T-cell (primary cell): Measurements from ENCODE around the gene GGN. TPM values are rescaled to one million over a fixed set of nuclear protein-coding genes. Genes with fewer than 3 reads are reported as not detected.

ENCODE experiments used
- ATAC-seq, 4 experiments: fragments of 200-7000 bp in 3 of 4; fragments of 150-1000 bp in 1 of 4; cut with Tn5 transposase; replicated peaks in 1 of 4; 1 replicate in 3 of 4; 2 replicates in 1 of 4; pipeline ENCODE4 v1.10.0; 2021; ENCODE audit warnings: moderate library complexity in 3 of 4, mild to moderate bottlenecking in 2 of 4, moderate number of reproducible peaks in 1 of 4
- CTCF ChIA-PET, 2 donors: fragments of 300-600 bp; sonication (Branson Sonifier 250); formaldehyde crosslinking; loops; one replicate each; lab custom pipeline; 2022; ENCODE audit warnings: antibody characterized with exemption in 2 of 2; lab: Charles Lee
- POLR2A ChIA-PET, 2 donors: fragments of 300-600 bp; sonication (Branson Sonifier 250); formaldehyde crosslinking; loops; one replicate each; lab custom pipeline; 2022; ENCODE audit warnings: antibody characterized with exemption in 2 of 2; lab: Charles Lee
- DNase-seq, 35 experiments: peaks; one replicate each; pipeline versions ENCODE4 v3.0.0 to v3.0.0-alpha.2; 2013 to 2023
- H3K27ac ChIP-seq: one replicate; pipeline ENCODE4 v1.5.1; 2013; ENCODE audit warnings: low read length
- H3K27me3 ChIP-seq, 2 experiments: replicated peaks in 1 of 2; 1 replicate in 1 of 2; 2 replicates in 1 of 2; pipeline versions ENCODE4 v1.6.1 to v1.7.0; 2013; ENCODE audit warnings: low read length in 1 of 2, mixed read lengths in 1 of 2; ENCODE audit not compliant: control insufficient read depth in 2 of 2, insufficient read depth in 2 of 2; ENCODE audit errors: extremely low read depth in 1 of 2
- H3K36me3 ChIP-seq, 2 donors: 1 replicate in 1 of 2; 2 replicates in 1 of 2; pipeline versions ENCODE4 v1.6.1 to v1.7.0; 2013; ENCODE audit warnings: low read length in 1 of 2; ENCODE audit not compliant: control insufficient read depth in 2 of 2, insufficient read depth in 1 of 2; ENCODE audit errors: extremely low read depth in 1 of 2
- H3K4me1 ChIP-seq, 2 experiments: 1 replicate in 1 of 2; 2 replicates in 1 of 2; pipeline versions ENCODE4 v1.6.1 to v1.7.0; 2013; ENCODE audit warnings: low read length in 2 of 2, mixed read lengths in 1 of 2; ENCODE audit not compliant: insufficient read depth in 2 of 2, control insufficient read depth in 1 of 2; ENCODE audit errors: extremely low read depth in 1 of 2
- H3K4me3 ChIP-seq, 2 donors: 1 replicate in 1 of 2; 2 replicates in 1 of 2; pipeline versions ENCODE4 v1.5.1 to v1.7.0; 2013; ENCODE audit warnings: mild to moderate bottlenecking in 2 of 2, low read length in 1 of 2, moderate library complexity in 1 of 2; ENCODE audit not compliant: control insufficient read depth in 1 of 2; ENCODE audit errors: extremely low read depth in 1 of 2
- H3K9me3 ChIP-seq: 2 replicates; pipeline ENCODE4 v1.7.0; 2013
- H3K27ac Mint-ChIP-seq, 2 donors: one replicate each; pipeline ENCODE4 v1.8.0; 2020 to 2021; ENCODE audit warnings: mild to moderate bottlenecking in 2 of 2, mixed read lengths in 2 of 2
- H3K27me3 Mint-ChIP-seq, 2 donors: one replicate each; pipeline ENCODE4 v1.8.0; 2021 to 2022; ENCODE audit warnings: mixed read lengths in 2 of 2
- H3K36me3 Mint-ChIP-seq: one replicate; pipeline ENCODE4 v1.8.0; 2021; ENCODE audit warnings: mixed read lengths
- H3K4me1 Mint-ChIP-seq, 3 donors: one replicate each; pipeline ENCODE4 v1.8.0; 2020 to 2022; ENCODE audit warnings: mixed read lengths in 3 of 3, mild to moderate bottlenecking in 1 of 3
- H3K4me3 Mint-ChIP-seq, 3 donors: one replicate each; pipeline ENCODE4 v1.8.0; 2020 to 2022; ENCODE audit warnings: mild to moderate bottlenecking in 3 of 3, mixed read lengths in 3 of 3, moderate library complexity in 3 of 3
- H3K9me3 Mint-ChIP-seq, 3 donors: one replicate each; pipeline ENCODE4 v1.8.0; 2020 to 2022; ENCODE audit warnings: mixed read lengths in 3 of 3
- WGBS: methylation state at CpG from one replicate; pipeline ENCODE4 v1.1.5; 2013; ENCODE audit warnings: missing lambda C conversion rate; ENCODE audit not compliant: insufficient coverage; 5-methylcytosine and 5-hydroxymethylcytosine counted together
- total RNA-seq, 35 experiments: library from RNA in 6 of 35; stranded (reverse) in 6 of 35; fragments of 120-200 nt in 1 of 35; gene quantifications; one replicate each; pipeline versions ENCODE4 v1.2.1 to v1.2.4 and lab custom pipeline; 2013 to 2026

GGN gene
- total RNA-seq, 5 donors from 2014 or later (not counting 1 experiment from before 2014, with no cell fraction given): 0.18 to 0.60 (median 0.31) TPM; not detected in 1

DNA sequence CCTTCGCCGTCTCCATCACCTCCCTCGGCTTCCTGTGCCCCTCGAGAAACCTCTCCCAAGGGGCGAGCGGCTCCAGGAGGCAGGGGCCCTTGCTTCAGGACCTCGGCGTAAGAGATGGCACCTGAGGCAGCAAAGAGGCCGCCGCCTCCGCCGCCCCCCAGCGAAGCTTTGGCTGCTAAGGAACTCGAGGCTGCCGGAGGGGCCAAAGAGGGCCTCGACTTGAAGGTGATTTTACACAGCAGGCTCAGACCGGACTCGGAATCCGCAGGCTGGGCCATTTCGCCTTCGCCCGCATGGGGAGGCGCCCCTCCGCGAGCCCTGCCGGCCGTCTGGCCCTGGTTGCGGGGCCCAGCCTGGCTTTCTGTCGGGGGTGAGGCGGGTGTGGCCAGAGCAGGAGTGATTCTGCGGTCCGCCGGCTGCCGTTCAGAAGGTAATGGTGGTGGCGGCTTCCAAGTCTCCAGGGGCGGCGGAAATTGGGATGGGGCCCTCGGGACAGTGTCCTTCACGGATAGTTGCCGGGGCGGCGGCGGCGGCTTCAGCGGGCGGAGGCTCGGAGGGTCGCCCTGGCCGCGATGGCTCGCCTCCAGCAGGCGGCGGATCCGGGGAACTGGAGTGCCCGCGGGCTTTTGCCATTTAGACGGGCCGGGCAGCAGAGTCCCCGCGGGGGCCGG lies 1.4 kb downstream of the GGN start:
- Mint-ChIP-seq H3K4me1 (peaks cover 13 to 31% (median 30%) of the 10 kb centered on the region in 3 donors), H3K27ac (no peak overlapping the region), H3K4me3 (peak overlapping the region in 1 of 3 donors; percentile 39), H3K36me3 (peaks cover 34% of the 10 kb centered on the region), H3K9me3 (no peaks in the 10 kb centered on the region), H3K27me3 (peaks cover 9 to 13% of the 10 kb centered on the region in 2 donors)
- peak overlapping the region in 1 of 2 donors; percentile 33 for H3K4me3 ChIP-seq
- DNase-seq: no peak
- H3K9me3 ChIP-seq: no peaks in the 10 kb centered on the region
- no peak for ATAC-seq
- peaks cover 0 to 58% of the 10 kb centered on the region in 2 experiments for H3K27me3 ChIP-seq
- H3K36me3 ChIP-seq: peaks cover 9 to 28% of the 10 kb centered on the region in 2 donors
- CTCF ChIA-PET: no interaction called here
- no peak overlapping the region for H3K27ac ChIP-seq
- 53% methylated on average over 59 of the region's 61 CpGs for WGBS
- peaks cover 2 to 43% of the 10 kb centered on the region in 2 experiments for H3K4me1 ChIP-seq
- POLR2A ChIA-PET: no interaction called here

DNA sequence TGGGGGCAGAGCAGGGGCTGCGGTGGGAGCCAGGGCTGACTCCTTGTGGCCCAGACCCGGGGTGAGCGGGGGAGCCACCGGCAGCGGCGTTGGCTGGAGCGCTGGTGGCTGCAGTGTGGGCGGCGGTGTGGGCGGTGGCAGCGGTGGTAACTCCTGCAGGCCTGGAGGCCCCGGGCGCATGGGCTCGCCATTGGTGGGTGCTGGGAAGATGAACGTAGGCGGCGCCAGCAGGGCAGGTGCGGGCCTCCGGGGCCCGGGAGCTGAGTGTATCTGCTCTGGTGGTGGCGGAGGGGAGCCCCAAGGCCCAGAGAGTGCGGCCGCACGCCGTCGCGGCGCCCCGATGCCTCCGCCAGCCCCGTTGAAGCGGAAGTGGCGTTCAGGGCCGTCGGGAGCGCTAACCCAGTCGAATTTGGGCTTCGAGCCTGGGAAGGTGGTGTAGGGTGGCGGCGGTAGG lies 2.0 kb downstream of the GGN start:
- WGBS: 62% methylated on average over 19 of the region's 40 CpGs
- peaks cover 9 to 34% of the 10 kb centered on the region in 2 donors for H3K36me3 ChIP-seq
- H3K27ac ChIP-seq: no peak overlapping the region
- peak overlapping the region in 1 of 3 donors; percentile 39 for H3K4me3 Mint-ChIP-seq
- peaks cover 9 to 13% of the 10 kb centered on the region in 2 donors for H3K27me3 Mint-ChIP-seq
- H3K4me3 ChIP-seq: peak overlapping the region in 1 of 2 donors; percentile 29
- no peaks in the 10 kb centered on the region for H3K9me3 ChIP-seq
- H3K4me1 ChIP-seq: peaks cover 2 to 43% of the 10 kb centered on the region in 2 experiments
- no peak overlapping the region for H3K27ac Mint-ChIP-seq
- H3K27me3 ChIP-seq: peaks cover 0 to 58% of the 10 kb centered on the region in 2 experiments
- CTCF ChIA-PET: interaction anchor here in 1 of 2 donors (0.5 kb wide), 1 partner anchor 475 kb away, joined by 3 read pairs; no protein-coding TSS in a partner anchor
- H3K36me3 Mint-ChIP-seq: peaks cover 40% of the 10 kb centered on the region
- peak in 1 of 35 experiments; percentile 27 for DNase-seq
- H3K4me1 Mint-ChIP-seq: peaks cover 13 to 30% (median 29%) of the 10 kb centered on the region in 3 donors
- no peaks in the 10 kb centered on the region for H3K9me3 Mint-ChIP-seq
- ATAC-seq: no peak
- POLR2A ChIA-PET: no interaction called here

DNA sequence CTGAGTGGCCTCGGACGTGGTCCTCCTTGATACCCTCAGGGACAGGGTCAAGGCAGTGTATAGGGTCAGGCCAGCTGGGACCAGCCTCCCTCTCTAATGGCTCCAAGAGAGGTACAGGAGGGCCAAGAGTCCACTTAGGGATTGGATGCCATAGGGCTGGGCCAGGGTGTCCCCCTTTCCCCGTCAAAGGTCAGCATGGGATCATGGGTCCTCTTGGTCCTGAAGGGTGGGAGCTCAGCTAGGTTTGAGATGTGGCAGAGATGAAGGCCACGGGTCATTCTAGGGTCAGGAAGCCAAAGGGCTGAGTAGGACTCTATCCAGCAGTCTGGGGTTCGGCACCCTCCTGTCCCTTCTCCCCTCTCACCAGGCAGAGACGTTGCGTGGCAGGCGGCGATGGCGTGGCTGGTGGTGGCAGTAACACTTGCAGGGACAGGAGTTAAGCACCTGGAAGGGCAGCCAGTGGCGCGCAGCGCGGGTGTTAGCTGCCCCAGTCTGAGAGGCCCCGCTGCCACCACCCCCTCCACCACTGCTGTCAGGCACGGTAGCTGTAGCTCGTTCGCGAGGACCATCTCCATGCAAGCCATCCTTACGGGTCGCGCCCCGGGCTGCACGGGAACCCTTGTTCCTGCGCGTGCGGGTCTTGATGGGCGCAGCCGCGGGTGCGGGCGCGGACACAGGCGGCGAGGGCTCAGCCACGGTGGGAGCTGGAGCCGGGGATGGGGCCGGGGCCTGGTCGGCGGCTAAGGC lies 2.6 kb downstream of the GGN start:
- no peak overlapping the region for H3K27ac Mint-ChIP-seq
- Histone ChIP-seq H3K4me1 (peaks cover 2 to 43% of the 10 kb centered on the region in 2 experiments), H3K36me3 (peaks cover 9 to 40% of the 10 kb centered on the region in 2 donors), H3K4me3 (no peak overlapping the region), H3K27ac (no peak overlapping the region), H3K27me3 (peaks cover 0 to 58% of the 10 kb centered on the region in 2 experiments), H3K9me3 (no peaks in the 10 kb centered on the region)
- ChIA-PET CTCF (interaction anchor here in 1 of 2 donors (0.5 kb wide), 1 partner anchor 476 kb away, joined by 3 read pairs; no protein-coding TSS in a partner anchor), POLR2A (no interaction called here)
- peaks cover 42% of the 10 kb centered on the region for H3K36me3 Mint-ChIP-seq
- H3K4me1 Mint-ChIP-seq: peaks cover 13 to 30% (median 28%) of the 10 kb centered on the region in 3 donors
- ATAC-seq: no peak
- WGBS: 92% methylated on average over 30 of the region's 40 CpGs
- no peaks in the 10 kb centered on the region for H3K9me3 Mint-ChIP-seq
- DNase-seq: no peak
- peaks cover 9 to 14% of the 10 kb centered on the region in 2 donors for H3K27me3 Mint-ChIP-seq
- no peak overlapping the region for H3K4me3 Mint-ChIP-seq

DNA sequence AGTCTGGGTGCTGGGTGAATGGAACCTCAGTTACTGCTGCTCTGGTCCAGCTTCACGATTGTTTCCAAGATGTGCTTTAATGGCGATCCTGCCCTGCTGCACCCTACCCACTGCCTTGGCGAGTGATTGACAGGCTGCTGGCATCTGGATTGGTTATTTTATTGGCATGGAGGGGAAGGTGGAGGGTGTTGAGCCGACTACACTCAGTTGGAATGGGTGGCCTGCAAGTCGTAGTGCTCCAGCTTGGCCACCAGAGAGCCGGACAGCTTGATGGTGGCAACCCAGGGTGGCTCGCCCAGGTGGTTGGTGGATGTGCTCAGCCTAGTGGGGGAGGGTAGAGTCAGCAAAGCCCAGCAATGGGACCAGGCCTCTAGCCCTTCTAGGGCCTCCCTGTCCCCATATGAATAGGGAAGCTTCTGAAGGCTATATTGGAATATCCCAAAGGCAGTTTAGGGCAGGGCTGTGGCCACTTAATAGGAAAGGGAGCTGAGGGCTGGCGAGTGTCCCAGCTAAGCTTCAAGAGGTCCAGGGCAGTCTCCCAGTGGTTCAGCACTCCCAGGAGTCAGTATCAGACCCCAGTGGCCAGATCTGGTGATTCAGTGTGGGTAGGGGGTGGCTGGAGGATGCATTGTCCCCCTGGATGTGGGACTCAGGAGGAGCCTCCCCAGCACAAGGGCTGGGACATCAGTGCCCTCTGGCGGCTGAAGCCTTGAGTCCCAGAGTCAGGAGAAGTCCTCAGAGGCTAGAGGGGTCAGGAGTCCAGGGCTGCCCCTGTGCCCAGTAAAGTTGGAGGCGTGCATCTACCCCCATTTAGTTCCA lies 3.4 kb downstream of the GGN start:
- Mint-ChIP-seq H3K27me3 (peaks cover 7 to 13% of the 10 kb centered on the region in 2 donors), H3K4me1 (peaks cover 13 to 26% (median 25%) of the 10 kb centered on the region in 3 donors), H3K27ac (no peak overlapping the region), H3K4me3 (no peak overlapping the region), H3K9me3 (no peaks in the 10 kb centered on the region), H3K36me3 (peaks cover 49% of the 10 kb centered on the region)
- H3K9me3 ChIP-seq: no peaks in the 10 kb centered on the region
- H3K27ac ChIP-seq: no peak overlapping the region
- no peak overlapping the region for H3K4me3 ChIP-seq
- ATAC-seq (no peak), DNase-seq (no peak)
- peaks cover 0 to 58% of the 10 kb centered on the region in 2 experiments for H3K27me3 ChIP-seq
- ChIA-PET CTCF (no interaction called here), POLR2A (no interaction called here)
- H3K4me1 ChIP-seq: peaks cover 2 to 40% of the 10 kb centered on the region in 2 experiments
- 90% methylated on average over 7 of the region's 10 CpGs for WGBS
- H3K36me3 ChIP-seq: peaks cover 10 to 48% of the 10 kb centered on the region in 2 donors

DNA sequence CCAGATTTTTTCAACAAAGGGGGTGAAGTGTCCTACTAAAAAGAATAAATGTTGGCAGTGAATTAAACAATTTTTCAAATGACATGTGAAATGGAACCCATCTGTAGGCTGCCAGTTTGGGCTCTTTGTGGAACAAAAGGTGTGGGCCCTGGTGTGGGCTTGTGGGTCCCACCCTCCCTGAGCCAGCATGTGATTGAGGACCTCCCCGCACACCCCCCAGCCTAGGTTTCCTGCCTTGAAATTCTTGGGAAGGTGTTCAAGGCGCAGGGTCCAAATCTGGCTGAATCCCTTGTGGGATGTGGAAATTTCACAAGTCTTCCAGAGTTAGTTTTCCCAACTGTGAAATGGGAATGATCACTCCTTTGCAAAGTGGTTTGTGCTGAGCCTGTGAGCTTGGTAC lies 4.1 kb downstream of the GGN start:
- WGBS: 100% methylated on average over 1 of the region's 2 CpGs

More for the DNA sequence above, 4.1 kb downstream of the GGN start:
- POLR2A ChIA-PET: no interaction called here
- no peak overlapping the region for H3K27ac Mint-ChIP-seq
- peaks cover 7 to 13% of the 10 kb centered on the region in 2 donors for H3K27me3 Mint-ChIP-seq
- ATAC-seq (no peak), DNase-seq (no peak)
- no peaks in the 10 kb centered on the region for H3K9me3 ChIP-seq
- H3K4me3 ChIP-seq: no peak overlapping the region
- H3K9me3 Mint-ChIP-seq: no peaks in the 10 kb centered on the region
- peaks cover 2 to 38% of the 10 kb centered on the region in 2 experiments for H3K4me1 ChIP-seq
- peaks cover 56% of the 10 kb centered on the region for H3K36me3 Mint-ChIP-seq
- H3K4me3 Mint-ChIP-seq: no peak overlapping the region
- no peak overlapping the region for H3K27ac ChIP-seq
- H3K4me1 Mint-ChIP-seq: peaks cover 12 to 27% (median 21%) of the 10 kb centered on the region in 3 donors
- CTCF ChIA-PET: interaction anchor here in 1 of 2 donors (0.6 kb wide), 1 partner anchor 59 kb away, joined by 7 read pairs; no protein-coding TSS in a partner anchor
- H3K27me3 ChIP-seq: peaks cover 0 to 57% of the 10 kb centered on the region in 2 experiments
- peaks cover 16 to 55% of the 10 kb centered on the region in 2 donors for H3K36me3 ChIP-seq
